MCF 10A (cell line): ENCODE measurements around the gene AGT. TPM values are rescaled to one million over a fixed set of nuclear protein-coding genes. Genes with fewer than 3 reads are reported as not detected.
A peak's percentile ranks its signal among the peaks of the same experiment; 100 is the strongest.

ENCODE experiments used
- BruUV-seq: library from RNA; stranded (reverse); fragments of 400-500 nt; replicated peaks from 2 replicates; lab custom pipeline; 2021; lab: Mats Ljungman, UMichigan
- CTCF ChIA-PET: fragments of 300-600 bp; sonication (Branson Sonifier 250); formaldehyde crosslinking; extraction: SDS; loops from one replicate; lab custom pipeline; 2021; ENCODE audit warnings: antibody characterized with exemption, inconsistent platforms; lab: Yijun Ruan, JAX
- POLR2A ChIA-PET: fragments of 300-600, 350-650 bp; sonication (Branson Sonifier 250); formaldehyde crosslinking; extraction: SDS; loops from one replicate; lab custom pipeline; 2020; ENCODE audit warnings: antibody characterized with exemption, inconsistent platforms; lab: Yijun Ruan, JAX
- DNase-seq: peaks from one replicate; pipeline ENCODE4 v3.0.0-alpha.2; 2018; ENCODE audit not compliant: unreplicated experiment
- H3K27ac Mint-ChIP-seq: one replicate; pipeline ENCODE4 v1.8.0; 2022; ENCODE audit warnings: mild to moderate bottlenecking, low read depth, mixed read lengths; ENCODE audit not compliant: unreplicated experiment
- H3K27me3 Mint-ChIP-seq: one replicate; pipeline ENCODE4 v1.8.0; 2022; ENCODE audit warnings: mixed read lengths; ENCODE audit not compliant: insufficient read depth, unreplicated experiment
- H3K36me3 Mint-ChIP-seq: one replicate; pipeline ENCODE4 v1.8.0; 2022; ENCODE audit warnings: mild to moderate bottlenecking, moderate library complexity, mixed read lengths; ENCODE audit not compliant: insufficient read depth, unreplicated experiment
- H3K4me1 Mint-ChIP-seq: one replicate; pipeline ENCODE4 v1.8.0; 2022; ENCODE audit warnings: mixed read lengths; ENCODE audit not compliant: insufficient read depth, unreplicated experiment
- H3K4me3 Mint-ChIP-seq: one replicate; pipeline ENCODE4 v1.8.0; 2022; ENCODE audit warnings: mild to moderate bottlenecking, moderate library complexity, mixed read lengths; ENCODE audit not compliant: unreplicated experiment
- H3K9me3 Mint-ChIP-seq: one replicate; pipeline ENCODE4 v1.8.0; 2022; ENCODE audit warnings: mixed read lengths; ENCODE audit not compliant: unreplicated experiment
- intact Hi-C: fragments of 100-400 bp; cut with micrococcal nuclease; formaldehyde crosslinking; loops from 2 replicates; pipeline ENCODE4 v1.14.1; 2022
- total RNA-seq: library from RNA; stranded (reverse); gene quantifications from 2 replicates; pipeline ENCODE4 v1.2.3, GENCODE V29; 2022
- TF ChIP-seq, protein P1 (sequence below): fragments of 200-600 bp; IDR thresholded peaks from one replicate; pipeline ENCODE4 v1.8.0; 2022; ENCODE audit warnings: antibody characterized with exemption, mild to moderate bottlenecking; ENCODE audit not compliant: unreplicated experiment

The AGT gene
- total RNA-seq, 1 experiment from 2014 or later: not detected

DNA sequence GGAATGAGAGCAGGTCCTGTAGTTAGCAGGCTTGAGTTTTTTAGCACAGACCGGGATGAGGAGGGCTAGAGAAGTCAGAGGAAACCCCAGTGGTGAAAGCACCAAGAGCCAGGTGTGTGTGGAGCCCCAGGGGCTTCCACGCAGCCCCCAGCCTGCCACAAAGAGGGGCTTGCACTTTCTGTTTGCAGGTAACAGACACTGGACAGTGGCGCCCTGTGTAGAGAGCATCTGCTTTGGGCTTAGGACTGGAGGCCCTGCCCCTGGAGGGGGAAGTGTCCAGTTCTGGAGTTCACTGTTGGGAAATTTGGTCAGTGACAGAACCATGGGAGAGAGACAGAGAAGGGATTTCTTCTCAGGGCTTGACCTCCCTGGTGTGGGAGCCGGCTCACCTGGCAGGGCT, 19.5 kb downstream of the AGT start:
- ChIA-PET POLR2A (interaction anchor here (0.6 to 1.1 kb wide), 2 partner anchors 10 to 30 kb away, joined by 3 read pairs; no protein-coding TSS in a partner anchor), CTCF (interaction anchor here (0.5 to 1.9 kb wide), 2 partner anchors 52 to 136 kb away, joined by 3 to 6 read pairs; partner anchors contain the start of gene COG2)
- Mint-ChIP-seq H3K27ac (peak overlapping the region; percentile 3), H3K27me3 (no peaks in the 10 kb centered on the region), H3K4me3 (no peak overlapping the region), H3K9me3 (no peaks in the 10 kb centered on the region), H3K36me3 (peaks cover 53% of the 10 kb centered on the region), H3K4me1 (no peaks in the 10 kb centered on the region)
- no TSS peak for BruUV-seq
- TF ChIP-seq, protein P1, sequence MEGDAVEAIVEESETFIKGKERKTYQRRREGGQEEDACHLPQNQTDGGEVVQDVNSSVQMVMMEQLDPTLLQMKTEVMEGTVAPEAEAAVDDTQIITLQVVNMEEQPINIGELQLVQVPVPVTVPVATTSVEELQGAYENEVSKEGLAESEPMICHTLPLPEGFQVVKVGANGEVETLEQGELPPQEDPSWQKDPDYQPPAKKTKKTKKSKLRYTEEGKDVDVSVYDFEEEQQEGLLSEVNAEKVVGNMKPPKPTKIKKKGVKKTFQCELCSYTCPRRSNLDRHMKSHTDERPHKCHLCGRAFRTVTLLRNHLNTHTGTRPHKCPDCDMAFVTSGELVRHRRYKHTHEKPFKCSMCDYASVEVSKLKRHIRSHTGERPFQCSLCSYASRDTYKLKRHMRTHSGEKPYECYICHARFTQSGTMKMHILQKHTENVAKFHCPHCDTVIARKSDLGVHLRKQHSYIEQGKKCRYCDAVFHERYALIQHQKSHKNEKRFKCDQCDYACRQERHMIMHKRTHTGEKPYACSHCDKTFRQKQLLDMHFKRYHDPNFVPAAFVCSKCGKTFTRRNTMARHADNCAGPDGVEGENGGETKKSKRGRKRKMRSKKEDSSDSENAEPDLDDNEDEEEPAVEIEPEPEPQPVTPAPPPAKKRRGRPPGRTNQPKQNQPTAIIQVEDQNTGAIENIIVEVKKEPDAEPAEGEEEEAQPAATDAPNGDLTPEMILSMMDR: no peak
- intact Hi-C loops: no loop called here
- no peak for DNase-seq

DNA sequence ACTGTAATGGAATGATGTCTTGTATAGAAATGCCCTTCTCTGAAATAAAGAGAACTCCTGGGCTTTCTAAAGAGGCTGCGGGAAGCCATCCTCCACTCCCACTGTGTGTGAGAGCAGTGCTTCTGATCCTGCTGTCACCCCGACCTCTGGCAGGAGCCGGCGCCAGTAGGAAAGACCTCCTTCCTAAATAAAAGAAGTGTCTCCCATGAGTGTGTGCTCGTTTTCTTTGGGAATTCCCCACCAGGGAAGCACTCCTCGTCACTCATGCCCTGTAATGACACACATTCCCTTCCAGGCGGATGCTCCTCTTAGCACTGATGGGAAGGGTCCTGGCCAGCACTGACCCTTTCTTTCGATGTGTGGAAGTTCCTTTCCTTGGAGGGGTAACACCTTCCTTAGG, 20.1 kb downstream of the AGT start:
- DNase-seq: no peak
- intact Hi-C loops: no loop called here
- TF ChIP-seq, protein P1: no peak
- Mint-ChIP-seq H3K4me1 (no peaks in the 10 kb centered on the region), H3K36me3 (peaks cover 57% of the 10 kb centered on the region), H3K9me3 (no peaks in the 10 kb centered on the region), H3K27me3 (no peaks in the 10 kb centered on the region), H3K27ac (peak overlapping the region; percentile 3), H3K4me3 (no peak overlapping the region)
- CTCF ChIA-PET: interaction anchor here (0.6 to 1.9 kb wide), 2 partner anchors 51 to 83 kb away, joined by 3 to 6 read pairs; partner anchors contain the start of gene COG2
- POLR2A ChIA-PET: interaction anchor here (0.6 to 1.0 kb wide), 2 partner anchors 11 to 261 kb away, joined by 3 to 4 read pairs; no protein-coding TSS in a partner anchor
- no TSS peak for BruUV-seq

DNA sequence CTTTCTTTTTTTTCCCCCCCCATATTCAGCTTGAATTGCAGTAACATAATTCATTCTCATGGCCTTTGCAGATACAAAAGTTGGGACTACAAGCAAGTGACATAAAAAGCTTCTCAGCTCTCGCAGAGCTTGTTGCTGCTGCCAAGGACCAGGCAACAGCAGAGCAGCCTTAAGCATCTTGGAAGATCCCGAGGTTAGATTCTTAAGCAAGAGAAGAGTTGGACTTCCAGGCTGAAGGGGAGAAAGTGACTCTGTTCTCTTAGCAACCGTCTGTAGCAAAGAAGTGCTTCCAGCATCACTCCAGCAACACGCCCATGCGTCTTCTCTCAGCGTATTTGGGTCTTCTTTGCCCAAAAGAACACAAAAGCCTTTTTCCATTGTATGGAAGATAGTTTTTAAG, 20.7 kb downstream of the AGT start:
- intact Hi-C loops: no loop called here
- H3K9me3 Mint-ChIP-seq: no peaks in the 10 kb centered on the region
- BruUV-seq: no TSS peak
- H3K36me3 Mint-ChIP-seq: peaks cover 62% of the 10 kb centered on the region
- no peaks in the 10 kb centered on the region for H3K4me1 Mint-ChIP-seq
- TF ChIP-seq, protein P1: no peak
- H3K27me3 Mint-ChIP-seq: no peaks in the 10 kb centered on the region
- ChIA-PET CTCF (interaction anchor here (0.6 to 1.2 kb wide), 2 partner anchors 43 to 83 kb away, joined by 3 read pairs; no protein-coding TSS in a partner anchor), POLR2A (interaction anchor here (0.6 to 1.0 kb wide), 2 partner anchors 11 to 261 kb away, joined by 3 to 4 read pairs; no protein-coding TSS in a partner anchor)
- H3K4me3 Mint-ChIP-seq: no peak overlapping the region
- no peak for DNase-seq
- no peak overlapping the region for H3K27ac Mint-ChIP-seq

DNA sequence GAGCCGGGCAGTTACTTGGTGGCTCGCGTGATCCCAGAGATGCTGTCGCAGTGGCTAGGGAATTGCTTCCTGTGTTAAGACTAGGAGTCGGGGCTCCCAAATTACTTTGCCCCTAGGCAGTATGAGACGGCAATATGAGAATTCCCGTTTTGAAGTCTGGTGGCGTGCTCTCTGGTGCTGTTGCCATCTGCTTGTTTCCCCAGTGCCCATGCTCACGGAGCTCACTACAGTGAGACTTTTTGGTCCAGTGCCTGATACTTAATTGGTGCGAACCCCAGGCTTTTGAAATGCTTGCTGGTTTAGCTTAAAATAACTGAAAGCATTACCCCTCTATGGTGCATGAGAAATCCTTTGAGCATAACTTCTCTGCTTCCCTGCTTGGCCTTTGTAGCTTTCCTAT, 22.3 kb downstream of the AGT start:
- peaks cover 78% of the 10 kb centered on the region for H3K36me3 Mint-ChIP-seq
- DNase-seq: no peak
- no peak overlapping the region for H3K27ac Mint-ChIP-seq
- no peaks in the 10 kb centered on the region for H3K4me1 Mint-ChIP-seq
- no peaks in the 10 kb centered on the region for H3K27me3 Mint-ChIP-seq
- CTCF ChIA-PET: interaction anchor here (0.6 to 0.8 kb wide), 2 partner anchors 202 to 538 kb away, joined by 3 to 4 read pairs; no protein-coding TSS in a partner anchor
- POLR2A ChIA-PET: no interaction called here
- no peak overlapping the region for H3K4me3 Mint-ChIP-seq
- intact Hi-C loops: no loop called here
- BruUV-seq: no TSS peak
- no peaks in the 10 kb centered on the region for H3K9me3 Mint-ChIP-seq
- TF ChIP-seq, protein P1: no peak
